Right atrium auricular region (tissue), 2 donors: ENCODE data around the gene BRIP1. TPM values are rescaled to one million over a fixed set of nuclear protein-coding genes. Genes with fewer than 3 reads are reported as not detected.
"Not testable (repeated sequence)": the region's sequence is repeated elsewhere in the genome, so short reads cannot be mapped to it uniquely, and the experiment has no call there.

Experiments used
- DNase-seq: peaks from one replicate; pipeline ENCODE4 v3.0.0-alpha.2; 2019; ENCODE audit warnings: low spot score
- H3K27ac ChIP-seq, 2 donors: fragments of 200-600 bp; sonication (generic); 1 replicate in 1 of 2; 2 replicates in 1 of 2; pipeline ENCODE4 v1.5.1; 2016 to 2019
- H3K27me3 ChIP-seq, 2 donors: fragments of 200-600 bp; sonication (generic); one replicate each; pipeline versions ENCODE4 v1.5.1 to v1.6.0; 2017 to 2019
- H3K36me3 ChIP-seq: fragments of 200-600 bp; sonication (generic); one replicate; pipeline ENCODE4 v1.5.1; 2016
- H3K4me1 ChIP-seq, 2 donors: fragments of 200-600 bp; sonication (generic); one replicate each; pipeline versions ENCODE4 v1.5.1 to v1.6.0; 2017 to 2019
- H3K4me3 ChIP-seq, 2 donors: fragments of 200-600 bp; sonication (generic); 1 replicate in 1 of 2; 2 replicates in 1 of 2; pipeline ENCODE4 v1.5.1; 2017 to 2019; ENCODE audit warnings: mild to moderate bottlenecking in 1 of 2, moderate library complexity in 1 of 2
- H3K9me3 ChIP-seq, 2 donors: fragments of 200-600 bp; sonication (generic); one replicate each; pipeline ENCODE4 v1.5.1; 2019
- CTCF ChIP-seq, 2 donors: fragments of 200-600 bp; sonication (generic); IDR thresholded peaks; one replicate each; pipeline ENCODE4 v1.5.1; 2019; ENCODE audit warnings: antibody characterized with exemption in 2 of 2
- total RNA-seq, 2 donors: library from RNA; depleted of rRNA; stranded (reverse); fragments of >200 nt; gene quantifications; one replicate each; pipeline ENCODE4 v1.1.0, GENCODE V29; 2016

The BRIP1 gene
- total RNA-seq, 2 donors from 2014 or later = not detected

- H3K27ac ChIP-seq = no peak overlapping the region
- TF ChIP-seq CTCF (IDR thresholded peaks at IDR 0.05) = no peak
- H3K4me1 ChIP-seq = no peaks in the 10 kb centered on the region
- no peaks in the 10 kb centered on the region for H3K36me3 ChIP-seq
- DNase-seq = no peak
- H3K27me3 ChIP-seq = no peaks in the 10 kb centered on the region
- H3K4me3 ChIP-seq = no peak overlapping the region
- no peaks in the 10 kb centered on the region for H3K9me3 ChIP-seq
Measured at GRCh38 chr17:61680921-61681320, 182.4 kb downstream of the BRIP1 start.

- H3K4me3 ChIP-seq = no peak overlapping the region
- DNase-seq = no peak
- H3K4me1 ChIP-seq = no peaks in the 10 kb centered on the region
- TF ChIP-seq CTCF (IDR thresholded peaks at IDR 0.05) = no peak
- no peaks in the 10 kb centered on the region for H3K27me3 ChIP-seq
- H3K9me3 ChIP-seq = no peaks in the 10 kb centered on the region
- no peaks in the 10 kb centered on the region for H3K36me3 ChIP-seq
- H3K27ac ChIP-seq = no peak overlapping the region
Measured at GRCh38 chr17:61678339-61678738, 185.0 kb downstream of the BRIP1 start.

GRCh38 chr17:61677150-61677811 is 186.0 kb downstream of the BRIP1 start:
- not testable (repeated sequence) for H3K27ac ChIP-seq, H3K4me1 ChIP-seq, DNase-seq, H3K9me3 ChIP-seq, H3K27me3 ChIP-seq, H3K4me3 ChIP-seq, H3K36me3 ChIP-seq

- not testable (repeated sequence) for H3K4me3 ChIP-seq
Measured at GRCh38 chr17:61676522-61676921, 186.8 kb downstream of the BRIP1 start.

GRCh38 chr17:61674609-61675008 is 188.7 kb downstream of the BRIP1 start:
- H3K9me3 ChIP-seq, H3K4me3 ChIP-seq, H3K27ac ChIP-seq, H3K27me3 ChIP-seq, H3K36me3 ChIP-seq, DNase-seq, H3K4me1 ChIP-seq: not testable (repeated sequence)

More at GRCh38 chr17:61676522-61676921, 186.8 kb downstream of the BRIP1 start:
- H3K27ac ChIP-seq, H3K9me3 ChIP-seq, H3K4me1 ChIP-seq, H3K27me3 ChIP-seq, H3K36me3 ChIP-seq, DNase-seq: not testable (repeated sequence)

- H3K9me3 ChIP-seq = not testable (repeated sequence)
Measured at GRCh38 chr17:61673019-61673897, 190.1 kb downstream of the BRIP1 start.

GRCh38 chr17:61672140-61672539 is 191.2 kb downstream of the BRIP1 start:
- Histone ChIP-seq H3K36me3 (no peaks in the 10 kb centered on the region), H3K9me3 (no peaks in the 10 kb centered on the region), H3K27me3 (no peaks in the 10 kb centered on the region), H3K4me3 (no peak overlapping the region), H3K27ac (no peak overlapping the region), H3K4me1 (no peaks in the 10 kb centered on the region)
- DNase-seq = no peak
- TF ChIP-seq CTCF (IDR thresholded peaks at IDR 0.05) = no peak

More at GRCh38 chr17:61673019-61673897, 190.1 kb downstream of the BRIP1 start:
- not testable (repeated sequence) for H3K36me3 ChIP-seq, H3K4me1 ChIP-seq, H3K27me3 ChIP-seq, DNase-seq, H3K4me3 ChIP-seq, H3K27ac ChIP-seq
